HG02852 (cell line): ENCODE measurements around the gene TAOK2.
"Not testable (repeated sequence)": the region's sequence is repeated elsewhere in the genome, so short reads cannot be mapped to it uniquely, and the experiment has no call there.

Experiments
- ATAC-seq: cut with Tn5 transposase; IDR thresholded peaks from one replicate; pipeline ENCODE4 v1.9.1; 2021; ENCODE audit warnings: mild to moderate bottlenecking, moderate library complexity; ENCODE audit not compliant: unreplicated experiment

The TAOK2 gene

DNA sequence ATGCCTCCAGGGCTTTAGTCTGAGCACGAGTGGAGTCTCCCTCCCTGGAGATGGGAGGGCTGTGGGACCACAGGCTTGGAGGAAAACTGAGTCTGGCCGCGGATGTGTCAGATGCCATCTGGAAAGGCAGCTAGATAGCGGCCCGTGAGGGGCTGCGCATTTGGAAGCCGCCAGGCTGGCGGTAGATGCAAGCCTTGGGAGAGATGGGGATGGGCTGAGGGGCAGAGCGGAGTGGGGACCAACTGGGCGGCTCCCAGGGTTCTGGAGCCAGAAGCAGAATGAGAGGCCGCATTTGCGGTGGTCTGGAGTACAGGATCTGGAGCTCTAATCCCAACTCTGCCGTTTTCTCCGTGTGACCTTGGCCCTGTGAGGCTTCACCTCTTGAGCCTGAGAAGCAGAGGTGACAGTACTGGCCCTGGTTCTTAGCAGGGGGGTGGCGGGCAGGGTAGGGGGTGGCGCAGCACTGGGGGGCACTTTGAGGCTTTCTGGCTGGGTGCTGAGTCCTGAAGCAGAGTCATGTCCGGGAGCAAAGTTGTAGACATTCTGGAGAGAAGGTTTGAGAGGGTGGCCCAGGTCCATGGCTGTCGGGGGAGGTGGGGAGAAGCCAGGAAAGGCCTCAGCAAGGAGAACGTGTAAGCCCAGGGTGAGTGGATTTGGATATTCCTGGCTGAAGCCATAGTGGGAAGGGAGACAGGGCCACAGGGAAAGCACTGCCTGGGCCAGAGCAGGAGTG, 29.1 kb downstream of the TAOK2 start:
- ATAC-seq, result no peak

DNA sequence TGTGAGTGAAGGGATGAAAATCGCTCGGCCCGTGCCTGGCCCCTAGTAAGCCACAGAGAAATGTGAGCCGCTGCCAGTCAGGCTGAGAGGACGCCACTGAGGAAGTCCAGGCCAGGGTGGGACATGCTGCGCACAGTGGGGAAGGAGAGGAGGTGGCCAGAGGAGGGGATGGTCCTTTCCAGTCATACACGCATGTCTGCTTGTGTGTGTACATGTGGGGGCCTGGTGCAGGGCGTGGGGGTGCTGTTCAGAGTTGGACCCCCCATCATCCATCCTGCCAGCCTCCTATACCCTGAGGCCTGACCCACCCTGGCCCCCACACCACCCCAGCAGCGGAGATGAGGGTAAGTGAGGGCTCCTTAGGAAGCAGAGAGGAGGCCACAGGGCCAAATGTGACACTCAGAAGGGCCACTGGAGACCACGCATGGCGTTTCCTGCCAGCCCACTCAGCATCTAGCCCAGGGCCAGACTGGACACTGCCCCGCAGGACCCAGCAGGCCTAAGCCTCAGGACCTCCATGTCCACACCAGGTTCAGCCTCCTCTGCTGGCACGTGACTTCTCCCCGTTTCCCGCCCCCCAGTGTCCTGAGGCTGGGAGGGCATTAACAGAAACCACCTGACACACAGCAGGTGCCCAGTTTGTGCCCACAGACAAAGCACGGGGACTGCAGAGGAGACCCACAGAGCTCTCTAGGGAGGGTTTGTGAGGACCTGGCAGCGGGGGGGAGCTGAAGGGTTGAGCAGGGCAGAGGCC, 30.2 kb downstream of the TAOK2 start:
- no peak for ATAC-seq

DNA sequence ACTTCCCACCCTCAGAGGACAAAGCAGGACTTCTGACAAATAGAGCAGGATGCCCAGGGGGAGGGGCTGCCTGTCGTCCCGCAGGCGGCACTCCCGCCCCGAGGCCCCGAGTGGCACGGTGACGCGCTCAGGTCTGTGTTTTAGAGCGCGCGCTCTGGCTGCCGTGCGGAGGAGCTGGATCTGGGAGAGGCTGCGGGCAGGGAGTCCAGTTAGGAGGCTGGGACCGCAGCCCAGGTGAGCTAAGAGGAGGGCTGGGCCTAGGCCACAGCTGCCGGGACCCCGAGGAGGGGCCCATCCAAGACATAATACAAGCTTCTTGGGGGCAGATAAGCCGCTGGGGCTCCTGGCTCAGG, 30.7 kb downstream of the TAOK2 start:
- no peak for ATAC-seq

DNA sequence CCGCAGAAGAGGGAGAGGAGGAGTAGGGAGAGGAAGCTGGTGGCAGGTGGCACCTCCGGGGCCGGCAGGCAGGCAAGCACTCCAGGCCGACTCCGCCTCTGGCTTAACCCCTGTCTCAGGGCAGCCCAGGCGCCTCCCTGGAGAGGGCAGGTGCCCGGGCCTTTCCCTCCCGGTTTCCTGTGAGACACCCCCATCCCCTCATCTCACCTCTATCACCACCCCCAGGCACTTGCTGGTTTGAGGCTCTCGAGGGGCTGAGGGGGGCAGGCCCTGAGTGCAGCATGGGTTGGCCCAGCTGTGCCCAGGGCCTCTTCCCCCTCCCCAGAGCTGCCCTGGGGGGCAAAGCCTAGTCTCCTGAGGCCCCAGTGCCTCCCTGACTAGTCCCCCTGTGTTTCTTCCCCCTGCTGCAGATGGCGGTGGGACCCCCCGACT, 31.2 kb downstream of the TAOK2 start:
- ATAC-seq, result no peak

DNA sequence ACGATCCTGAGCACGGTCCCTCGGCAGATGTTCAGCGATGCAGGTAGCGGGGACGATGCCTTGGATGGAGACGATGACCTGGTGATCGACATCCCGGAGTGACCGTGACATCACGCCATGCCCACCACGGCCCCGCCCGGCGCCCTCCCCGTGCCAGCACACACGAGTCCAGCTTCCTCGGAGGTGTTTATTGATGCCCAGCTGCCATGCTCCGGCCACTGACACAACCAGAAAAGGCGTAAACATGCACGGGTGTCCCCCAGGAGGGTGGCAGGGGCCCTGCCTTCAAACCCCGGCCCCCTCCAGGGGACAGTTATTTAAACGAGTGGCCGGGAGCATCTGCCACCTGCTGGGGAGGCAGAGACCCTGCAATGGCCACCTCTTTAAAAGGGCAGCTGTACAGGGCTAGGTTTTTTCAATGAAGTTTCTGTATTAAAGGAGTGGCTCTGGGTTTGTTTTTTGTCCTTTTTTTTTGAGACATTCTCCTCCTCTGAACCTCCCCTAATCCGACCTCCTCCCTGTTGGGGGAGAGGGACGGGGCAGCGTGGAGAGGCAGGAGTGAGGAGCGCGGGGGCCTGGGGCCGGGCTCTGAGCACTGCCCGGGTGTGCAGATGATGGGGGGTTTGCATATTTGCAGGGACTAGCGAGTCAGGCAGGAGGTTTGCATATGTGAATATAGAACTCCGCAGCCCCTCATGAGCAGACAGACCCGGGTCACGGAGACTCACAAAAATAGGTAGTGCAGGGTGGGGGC, 31.9 kb downstream of the TAOK2 start:
- no peak for ATAC-seq

DNA sequence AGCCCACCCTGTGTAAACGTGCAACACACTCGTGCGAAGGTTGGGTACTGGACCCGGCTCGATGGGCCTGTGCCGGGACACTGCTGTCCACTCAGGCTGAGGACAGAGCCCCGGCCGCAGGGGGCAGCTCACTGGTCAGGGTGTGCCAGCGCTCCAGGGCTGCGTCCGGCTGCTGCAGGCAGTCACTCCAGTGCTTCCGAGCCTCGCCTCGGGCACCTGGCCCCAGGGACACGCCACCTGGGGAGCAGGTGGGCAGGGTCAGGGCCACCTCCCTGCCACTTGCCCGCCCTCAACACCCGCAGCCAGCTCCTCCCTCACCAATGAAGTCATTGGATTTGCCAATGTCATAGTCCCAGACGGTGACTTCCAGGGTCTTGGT, 32.4 kb downstream of the TAOK2 start:
- ATAC-seq, result no peak

DNA sequence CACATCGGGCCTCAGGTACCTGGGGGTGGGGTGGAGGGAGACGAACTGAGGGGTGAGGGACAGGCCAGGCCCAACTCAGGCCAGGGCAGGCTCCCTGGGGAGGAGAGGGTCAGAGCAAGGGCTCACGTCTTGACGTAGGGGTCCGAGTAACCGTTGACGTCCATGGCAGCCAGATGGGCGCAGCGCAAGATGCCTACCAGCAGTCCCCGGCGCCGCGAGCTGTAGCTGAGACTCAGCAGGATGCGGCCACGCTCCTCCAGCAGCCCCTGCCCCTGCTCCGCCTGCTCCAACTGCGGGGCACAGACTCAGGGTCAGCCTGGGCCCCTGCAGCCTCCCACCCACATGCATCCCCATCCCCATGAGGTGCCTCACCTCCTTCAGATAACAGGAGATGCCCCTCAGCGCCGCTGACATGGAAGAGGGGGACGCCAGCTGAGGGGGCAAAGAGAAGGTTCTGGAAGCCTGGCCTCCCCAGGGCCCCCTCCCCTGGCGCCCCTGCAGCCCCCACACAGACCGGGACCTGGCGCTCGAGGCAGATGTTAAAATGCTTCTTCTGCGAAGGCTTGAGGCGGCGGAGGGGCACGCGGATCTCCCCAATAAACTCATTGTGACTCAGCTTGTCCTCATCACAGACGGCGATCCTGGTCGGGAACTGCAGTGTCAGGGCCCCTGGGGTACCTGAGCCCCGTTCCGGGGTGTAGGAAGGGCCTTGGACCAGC, 33.1 kb downstream of the TAOK2 start:
- no peak for ATAC-seq

DNA sequence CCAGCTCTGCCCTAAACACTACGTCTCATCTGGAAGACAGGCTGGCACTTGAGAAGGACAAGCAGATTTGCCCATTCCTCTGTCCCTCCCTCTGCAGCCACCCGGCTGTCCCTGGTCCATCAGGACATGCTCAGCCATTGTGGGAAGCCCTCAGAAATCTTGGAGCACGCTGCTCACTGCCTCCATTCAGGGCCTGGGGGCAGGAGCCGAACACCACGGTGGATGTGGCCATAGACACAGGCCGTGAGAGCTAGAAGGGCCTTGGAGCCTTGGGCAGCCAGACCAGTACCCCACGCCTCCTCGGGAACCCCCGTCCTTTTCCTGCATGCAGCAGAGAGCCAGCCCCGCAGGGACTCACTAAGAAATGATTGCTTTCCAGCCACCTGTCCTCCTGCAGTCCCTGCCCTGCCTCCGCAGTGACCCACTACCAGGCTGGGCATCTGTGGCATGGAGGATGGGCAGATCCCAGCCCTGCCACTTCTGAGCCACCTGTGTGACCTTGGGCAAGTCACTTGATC, 33.8 kb downstream of the TAOK2 start:
- ATAC-seq, result no peak

DNA sequence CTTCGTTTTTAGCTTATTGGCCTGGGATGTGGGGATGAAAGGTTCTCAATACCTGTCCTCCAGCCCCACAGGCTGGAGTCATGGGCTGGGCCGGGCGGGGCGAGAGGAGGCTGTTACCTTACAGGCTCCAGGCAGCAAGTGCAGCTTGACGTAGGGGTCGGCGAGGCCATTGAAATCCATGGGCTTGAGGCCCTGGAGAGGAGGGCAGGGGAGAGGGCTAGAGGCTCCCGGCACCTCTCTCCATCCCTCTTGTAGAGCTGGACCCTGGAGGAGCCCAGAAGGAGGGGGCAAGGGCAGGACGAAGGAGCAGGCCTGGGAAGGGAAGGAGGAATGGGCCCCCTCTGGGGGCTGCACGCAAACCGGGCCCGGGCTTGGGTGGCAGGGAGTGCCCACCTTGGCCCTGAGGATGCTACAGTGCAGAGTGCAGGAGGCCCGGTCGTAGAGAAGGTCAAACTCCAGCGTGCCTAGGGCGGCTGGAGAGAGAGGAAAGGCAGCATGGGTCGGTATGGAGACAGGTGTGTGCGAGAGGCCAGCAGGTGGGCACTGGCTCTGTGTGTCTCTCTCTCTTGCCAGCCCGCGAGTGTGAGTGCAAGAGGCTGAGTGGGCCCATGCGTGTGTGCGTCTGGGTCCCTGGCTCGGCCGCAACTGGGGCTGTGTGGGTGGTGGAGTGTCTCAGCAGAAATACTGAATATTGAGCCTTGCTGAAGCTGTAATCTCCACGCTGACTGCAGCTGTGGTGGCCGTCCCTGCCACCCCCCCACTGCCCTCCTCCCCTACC, 35.6 kb downstream of the TAOK2 start:
- no peak for ATAC-seq

DNA sequence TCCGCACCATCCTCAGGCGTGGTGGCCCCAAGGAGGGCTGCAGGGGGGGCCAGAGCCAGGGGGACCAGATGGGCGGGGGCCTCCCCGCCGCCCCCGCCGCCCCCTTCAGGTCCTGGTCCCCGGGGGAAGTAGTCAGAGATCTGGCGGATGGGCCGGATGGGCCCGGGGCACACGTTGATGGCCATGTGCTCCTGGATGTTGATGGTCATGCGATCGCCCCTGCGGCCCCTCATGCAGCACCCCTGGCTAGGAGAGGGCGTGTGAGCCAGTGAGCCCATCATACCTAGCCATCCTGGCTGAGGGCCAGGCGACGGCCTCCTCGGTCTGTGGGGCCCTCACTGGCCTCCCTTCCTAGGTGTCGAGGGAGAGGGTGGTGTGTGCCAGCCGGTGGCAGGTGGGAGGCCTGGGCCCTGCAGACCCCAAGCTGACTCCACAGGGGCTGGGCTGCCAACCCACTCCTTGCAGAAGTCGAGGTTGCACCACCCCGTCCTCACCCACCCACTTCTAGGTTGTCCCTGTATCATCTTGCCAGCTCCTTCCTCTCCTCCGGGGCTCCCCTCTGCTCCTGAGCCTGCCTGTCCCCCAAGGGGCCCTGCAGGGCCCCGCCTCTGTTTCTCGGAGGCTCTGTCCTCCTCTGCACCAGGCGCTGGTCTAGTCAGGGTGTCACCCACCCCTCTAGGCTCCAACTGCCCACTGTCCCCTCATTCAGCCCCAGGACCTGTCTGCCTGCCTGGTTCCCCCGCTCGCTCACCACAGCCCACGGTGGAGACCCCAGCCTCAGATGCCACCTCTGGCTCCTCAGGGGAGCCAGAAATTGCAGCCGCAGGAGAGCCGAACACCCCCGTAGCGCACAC, 36.5 kb downstream of the TAOK2 start:
- no peak for ATAC-seq

DNA sequence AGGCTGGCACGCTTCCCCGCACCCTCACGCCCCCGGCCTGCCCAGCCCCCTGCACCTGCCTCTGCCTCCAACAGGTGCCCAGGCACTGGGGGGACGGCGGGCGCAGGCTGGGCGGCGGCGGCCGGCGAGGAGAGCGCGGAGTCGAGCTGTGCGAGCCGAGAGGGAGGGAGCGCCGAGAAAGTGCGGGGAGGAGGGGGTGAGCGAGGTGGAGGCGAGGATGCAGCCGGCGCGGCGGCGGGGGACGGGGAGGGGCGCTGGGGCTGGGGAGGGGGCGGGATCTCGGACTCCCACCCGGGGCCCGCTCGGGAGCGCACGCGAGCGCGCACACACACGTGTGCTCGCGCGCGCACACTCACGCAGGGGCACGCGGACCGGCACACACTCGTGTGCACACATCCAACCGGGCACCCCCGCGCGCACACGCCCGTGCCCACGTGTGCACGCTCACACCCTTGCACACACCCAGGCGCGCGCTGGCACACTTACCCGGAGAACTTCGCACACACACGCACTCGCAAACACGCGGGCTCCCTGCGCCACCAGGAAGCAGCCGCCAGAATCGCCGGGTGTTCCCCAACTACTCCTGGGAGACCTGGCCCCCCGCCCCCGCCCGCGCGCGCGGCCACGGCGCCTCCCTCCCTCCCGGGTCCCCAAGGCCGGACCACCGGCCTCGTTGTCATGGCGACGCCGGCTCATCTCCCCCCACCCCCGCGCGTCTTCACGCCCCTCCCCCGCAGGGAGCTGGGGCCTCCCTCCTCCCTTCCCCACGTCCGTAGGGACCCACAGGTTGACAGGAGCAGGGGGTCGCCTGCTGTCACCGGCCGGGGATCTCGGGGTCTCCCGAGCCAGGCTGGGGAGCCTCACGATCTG, 37.4 kb downstream of the TAOK2 start, which contains the start of gene DOC2A:
Gene DOC2A (minus strand): TSS at position 184 of the 870 bp plus-strand sequence. CDS start 805 bp downstream, outside the sequence.
- ATAC-seq, result no peak

DNA sequence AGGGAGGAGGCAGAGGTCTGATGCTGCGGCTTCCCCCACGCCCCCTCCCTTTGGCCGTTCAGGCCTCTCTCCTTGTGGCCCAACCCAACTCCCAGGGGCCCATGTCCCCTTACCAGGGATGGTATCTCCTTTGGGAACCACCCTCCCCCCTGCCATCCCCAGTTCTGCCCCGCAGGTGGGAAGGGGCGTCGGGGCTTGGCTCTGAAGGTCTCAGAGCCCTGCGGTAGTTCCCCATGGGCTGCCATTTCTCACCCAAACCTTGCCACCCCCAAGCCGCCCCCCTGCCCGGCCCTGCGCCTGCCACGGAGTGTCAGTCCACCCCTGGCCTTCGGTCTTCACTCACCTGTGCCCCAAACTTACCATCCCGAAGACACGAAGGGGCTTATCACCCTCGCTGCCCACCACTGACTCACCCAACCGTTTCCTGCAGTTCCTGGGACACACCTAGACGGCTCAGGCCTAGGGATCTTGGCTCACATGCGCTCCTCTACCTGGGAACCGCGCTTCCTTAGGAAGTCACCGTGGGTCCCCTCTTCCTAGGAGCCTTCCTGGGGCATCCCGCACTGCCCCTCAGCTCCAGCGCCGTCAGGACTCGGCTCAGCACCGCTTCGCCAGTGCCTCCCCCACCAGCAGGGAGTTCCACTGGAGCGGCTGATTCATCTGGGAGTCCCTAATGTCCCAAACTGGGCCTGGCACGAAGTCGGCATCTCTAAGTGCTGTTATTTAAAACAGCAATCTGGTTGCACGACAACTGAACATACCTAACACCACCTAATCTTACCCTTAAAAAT, 38.2 kb downstream of the TAOK2 start:
- ATAC-seq, result no peak

DNA sequence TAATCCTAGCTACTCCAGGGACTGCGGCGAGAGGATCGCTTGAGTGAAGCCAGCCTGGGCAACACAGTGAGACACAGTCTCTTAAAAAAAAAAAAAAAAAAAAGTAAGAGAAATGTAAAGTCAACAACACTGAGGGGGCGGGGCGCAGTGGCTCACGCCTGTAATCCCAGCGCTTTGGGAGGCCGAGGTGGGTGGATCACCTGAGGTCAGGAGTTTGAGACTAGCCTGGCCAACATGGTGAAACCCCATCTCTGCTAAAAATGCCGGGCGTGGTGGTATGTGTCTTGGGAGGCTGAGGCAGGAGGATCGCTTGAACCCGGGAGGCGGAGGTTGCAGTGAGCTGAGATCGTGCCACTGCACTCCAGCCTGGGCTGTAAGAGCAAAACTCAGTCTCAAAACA, 38.9 kb downstream of the TAOK2 start:
- not testable (repeated sequence) for ATAC-seq

DNA sequence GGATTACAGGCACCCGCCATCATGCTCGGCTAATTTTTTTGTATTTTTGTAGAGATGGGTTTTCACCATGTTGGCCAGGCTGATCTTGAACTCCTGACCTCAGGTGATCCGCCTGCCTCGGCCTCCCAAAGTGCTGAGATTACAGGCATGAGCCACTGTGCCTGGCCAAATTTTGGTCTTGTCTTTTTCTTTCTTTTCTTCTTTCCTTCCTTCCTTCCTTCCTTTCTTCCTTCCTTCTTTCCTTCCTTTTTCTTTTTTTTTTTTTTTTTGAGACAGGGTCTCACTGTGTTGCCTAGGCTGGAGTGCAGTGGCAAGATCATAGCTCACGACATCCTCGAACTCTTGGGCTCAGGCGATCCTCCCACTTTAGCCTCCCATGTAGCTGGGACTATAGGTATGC, 41.8 kb downstream of the TAOK2 start:
- ATAC-seq, result not testable (repeated sequence)

DNA sequence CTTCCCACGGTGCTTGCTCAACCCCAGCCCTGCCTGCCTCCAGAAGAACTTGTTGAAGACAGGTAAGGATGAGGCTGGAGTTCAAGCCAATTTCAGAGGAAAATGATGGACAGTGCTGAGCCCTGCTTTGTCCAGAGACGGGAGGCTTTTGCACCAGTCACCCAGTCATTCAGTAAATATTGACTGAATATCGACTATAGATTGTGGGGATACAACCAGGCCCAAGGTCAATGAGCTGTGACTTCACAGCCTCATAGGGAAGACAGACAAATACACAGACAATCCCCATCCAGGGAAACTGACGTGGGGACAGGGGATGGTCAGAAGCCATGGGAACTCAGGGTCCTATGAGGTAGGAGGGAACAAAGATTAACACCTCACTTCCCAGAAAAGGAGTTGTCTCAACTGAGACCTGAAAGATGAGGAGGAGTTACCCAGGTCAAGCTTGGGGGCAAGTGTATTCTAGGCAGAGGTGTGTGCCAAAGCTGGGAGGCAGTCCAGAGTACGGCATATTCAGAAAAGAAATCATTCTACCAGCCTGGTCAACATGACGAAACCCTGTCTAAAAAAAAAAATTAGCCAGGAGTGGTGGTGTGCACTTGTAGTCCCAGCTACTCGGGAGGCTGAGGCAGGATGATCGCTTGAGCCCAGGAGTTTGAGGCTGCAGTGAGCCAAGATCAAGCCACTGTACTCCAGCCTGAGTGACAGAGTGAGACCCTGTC, 43.0 kb downstream of the TAOK2 start:
- no peak for ATAC-seq

DNA sequence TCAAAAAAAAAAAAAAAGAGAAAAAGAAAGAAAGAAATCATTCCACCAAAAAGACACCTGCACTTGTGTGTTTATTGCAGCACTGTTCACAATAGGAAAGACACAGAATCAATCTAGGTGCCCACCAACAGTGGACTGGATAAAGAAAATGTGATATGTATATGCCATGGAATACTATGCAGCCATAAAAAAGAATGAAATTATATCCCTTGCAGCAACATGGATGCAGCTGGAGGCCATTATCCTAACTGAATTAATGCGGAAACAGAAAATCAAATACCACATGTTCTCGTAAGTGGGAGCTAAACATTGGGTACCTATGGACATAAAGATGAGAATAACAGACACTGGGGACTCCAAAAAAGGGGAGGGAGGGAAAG, 43.6 kb downstream of the TAOK2 start:
- no peak for ATAC-seq

DNA sequence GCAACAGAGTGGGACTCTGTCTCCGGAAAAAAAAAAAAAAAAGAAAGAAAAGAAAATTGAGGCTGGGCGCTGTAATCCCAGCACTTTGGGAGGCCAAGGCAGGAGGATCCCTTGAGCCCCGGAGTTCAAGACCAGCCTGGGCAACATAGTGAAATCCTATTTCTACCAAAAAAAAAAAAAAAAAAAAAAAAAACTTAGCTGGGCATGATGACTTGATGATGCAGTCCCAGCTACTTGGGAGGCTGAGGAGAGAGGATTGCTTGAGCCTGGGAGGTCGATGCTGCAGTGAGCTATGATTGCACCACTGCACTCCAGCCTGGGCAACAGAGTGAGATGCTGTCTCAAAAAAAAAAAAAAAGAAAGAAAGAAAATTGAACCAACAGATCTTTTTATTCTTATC, 44.3 kb downstream of the TAOK2 start:
- not testable (repeated sequence) for ATAC-seq
